Stimulated activated CD4-positive, alpha-beta T cell treated with anti-CD3 and anti-CD28 coated beads, Interleukin-2, amount 100 ng/mL, for 4 hours (primary cell): ENCODE measurements around the gene UGT1A1.
"Not testable (repeated sequence)": the region's sequence is repeated elsewhere in the genome, so short reads cannot be mapped to it uniquely, and the experiment has no call there.

ENCODE experiments used
- DNase-seq: peaks from one replicate; pipeline ENCODE4 v3.0.0-alpha.2; 2020; ENCODE audit warnings: low read depth

Gene UGT1A1

GRCh38 chr2:233760043-233760442 is at the start of gene UGT1A1:
TSS of gene UGT1A1 (plus strand) at chr2:233760270. CDS start at chr2:233760288, 18 bp downstream.
- no peak for DNase-seq

GRCh38 chr2:233711312-233712008 is 48.6 kb upstream of the UGT1A1 start:
- peak; percentile 37 for DNase-seq

GRCh38 chr2:233712611-233713261 is 47.3 kb upstream of the UGT1A1 start, which contains the start of gene UGT1A5:
TSS of gene UGT1A5 (plus strand) at chr2:233712907. CDS start at chr2:233712992, 85 bp downstream.
- no peak for DNase-seq

- no peak for DNase-seq
These were observed 46.8 kb upstream of the UGT1A1 start for GRCh38 chr2:233713262-233713615.

GRCh38 chr2:233714121-233714520 is 45.9 kb upstream of the UGT1A1 start:
- DNase-seq, result no peak

GRCh38 chr2:233718552-233718951 is 41.5 kb upstream of the UGT1A1 start, which contains the start of gene UGT1A4:
TSS of gene UGT1A4 (plus strand) at chr2:233718736. CDS start at chr2:233718821, 85 bp downstream.
- DNase-seq, result no peak

GRCh38 chr2:233728723-233729301 is 31.3 kb upstream of the UGT1A1 start, which contains the start of gene UGT1A3:
TSS of gene UGT1A3 (plus strand) at chr2:233729042. CDS start at chr2:233729127, 85 bp downstream.
- DNase-seq, result no peak

- DNase-seq, result not testable (repeated sequence)
These were observed 23.0 kb upstream of the UGT1A1 start for GRCh38 chr2:233736868-233737653.

GRCh38 chr2:233740870-233741269 is 19.2 kb upstream of the UGT1A1 start:
- DNase-seq, result no peak

- no peak for DNase-seq
These were observed 16.4 kb upstream of the UGT1A1 start for GRCh38 chr2:233743464-233744259.

- no peak for DNase-seq
These were observed 14.9 kb upstream of the UGT1A1 start for GRCh38 chr2:233745073-233745755.

- DNase-seq, result not testable (repeated sequence)
These were observed 14.2 kb upstream of the UGT1A1 start for GRCh38 chr2:233745838-233746237.

GRCh38 chr2:233746475-233747282 is 13.4 kb upstream of the UGT1A1 start:
- no peak for DNase-seq

- DNase-seq, result no peak
These were observed 12.9 kb upstream of the UGT1A1 start for GRCh38 chr2:233747283-233747544.

- not testable (repeated sequence) for DNase-seq
These were observed 9.4 kb upstream of the UGT1A1 start for GRCh38 chr2:233750689-233751088.

- not testable (repeated sequence) for DNase-seq
These were observed 8.7 kb upstream of the UGT1A1 start for GRCh38 chr2:233751212-233752009.

GRCh38 chr2:233754872-233755611 is 5.0 kb upstream of the UGT1A1 start:
- no peak for DNase-seq

GRCh38 chr2:233756429-233757081 is 3.5 kb upstream of the UGT1A1 start:
- no peak for DNase-seq
